H1 (cell line): ENCODE measurements around the gene SLC4A7. TPM values are rescaled to one million over a fixed set of nuclear protein-coding genes. Genes with fewer than 3 reads are reported as not detected.

Source experiments
- CTCF ChIA-PET: fragments of 300-600 bp; sonication (Branson Sonifier 250); formaldehyde crosslinking; loops from one replicate; lab custom pipeline; 2021; ENCODE audit not compliant: partially characterized antibody; lab: Charles Lee
- POLR2A ChIA-PET: fragments of 300-600 bp; sonication (Branson Sonifier 250); formaldehyde crosslinking; loops from one replicate; lab custom pipeline; 2021; ENCODE audit warnings: inconsistent platforms; ENCODE audit not compliant: partially characterized antibody; lab: Charles Lee
- DNase-seq, 2 experiments: peaks; one replicate each; pipeline versions ENCODE4 v3.0.0 to v3.0.0-alpha.2; 2010 to 2022; ENCODE audit warnings: low spot score in 2 of 2, low read depth in 1 of 2, mixed read lengths in 1 of 2
- FAIRE-seq: peaks from 2 replicates; lab custom pipeline; 2011; peaks lifted over from hg19 to GRCh38; lab: Jason Lieb, UNC
- H2AFZ ChIP-seq: 2 replicates; pipeline ENCODE4 v1.8.1; 2012; ENCODE audit warnings: low read length, inconsistent platforms
- H2AK5ac ChIP-seq: 2 replicates; pipeline ENCODE4 v1.6.1; 2013; ENCODE audit warnings: low read depth, low read length
- H2BK120ac ChIP-seq: replicated peaks from 2 replicates; pipeline ENCODE3; 2013; ENCODE audit warnings: low read depth, low read length, inconsistent platforms
- H2BK12ac ChIP-seq: 2 replicates; pipeline ENCODE4 v1.6.1; 2013; ENCODE audit warnings: low read depth, low read length
- H2BK15ac ChIP-seq: 2 replicates; pipeline ENCODE4 v1.6.1; 2013; ENCODE audit warnings: low read length
- H2BK20ac ChIP-seq: 2 replicates; pipeline ENCODE4 v1.6.1; 2013; ENCODE audit warnings: low read length
- H2BK5ac ChIP-seq: 2 replicates; pipeline ENCODE4 v1.6.1; 2013; ENCODE audit warnings: low read depth, low read length
- H3K14ac ChIP-seq: 2 replicates; pipeline ENCODE4 v1.6.1; 2013; ENCODE audit warnings: inconsistent platforms; ENCODE audit not compliant: insufficient read length
- H3K18ac ChIP-seq: 2 replicates; pipeline ENCODE4 v1.6.1; 2013; ENCODE audit warnings: low read length; ENCODE audit errors: extremely low read depth
- H3K23ac ChIP-seq: 2 replicates; pipeline ENCODE4 v1.6.1; 2013; ENCODE audit warnings: inconsistent platforms; ENCODE audit not compliant: insufficient read length
- H3K23me2 ChIP-seq: 2 replicates; pipeline ENCODE4 v1.6.1; 2013; ENCODE audit warnings: low read depth, low read length
- H3K27ac ChIP-seq: 2 replicates; pipeline ENCODE4 v1.6.1; 2011; ENCODE audit warnings: low read depth, low read length, inconsistent platforms
- H3K27me3 ChIP-seq, 4 experiments: replicated peaks in 1 of 4; 1 replicate in 1 of 4; 2 replicates in 3 of 4; pipeline versions ENCODE4 v1.6.1 to v1.8.1; 2011 to 2013; ENCODE audit warnings: low read length in 3 of 4, mild to moderate bottlenecking in 3 of 4, inconsistent platforms in 2 of 4, mixed read lengths in 2 of 4, moderate library complexity in 1 of 4; ENCODE audit not compliant: control insufficient read depth in 3 of 4, insufficient read depth in 3 of 4; ENCODE audit errors: extremely low read depth in 1 of 4
- H3K36me3 ChIP-seq, 4 experiments: 2 replicates each; pipeline versions ENCODE4 v1.6.1 to v1.8.1; 2011 to 2013; ENCODE audit warnings: mild to moderate bottlenecking in 4 of 4, low read length in 3 of 4, moderate library complexity in 2 of 4, control low read depth in 1 of 4, inconsistent platforms in 1 of 4; ENCODE audit not compliant: insufficient read depth in 4 of 4, control insufficient read depth in 2 of 4
- H3K4ac ChIP-seq: replicated peaks from 2 replicates; pipeline ENCODE3; 2013; ENCODE audit warnings: low read length, low read depth, mixed read lengths, inconsistent platforms; ENCODE audit not compliant: insufficient read length
- H3K4me1 ChIP-seq, 4 experiments: replicated peaks in 1 of 4; 1 replicate in 1 of 4; 2 replicates in 3 of 4; pipeline versions ENCODE4 v1.6.1 to v1.8.1; 2011 to 2013; ENCODE audit warnings: low read length in 3 of 4, inconsistent platforms in 2 of 4, mixed read lengths in 1 of 4; ENCODE audit not compliant: insufficient read depth in 4 of 4, control insufficient read depth in 3 of 4
- H3K4me2 ChIP-seq, 2 experiments: 2 replicates each; pipeline versions ENCODE4 v1.6.1 to v1.8.1; 2011 to 2013; ENCODE audit warnings: low read depth in 2 of 2, low read length in 2 of 2, control low read depth in 1 of 2, inconsistent platforms in 1 of 2, mild to moderate bottlenecking in 1 of 2; ENCODE audit not compliant: insufficient read depth in 1 of 2
- H3K4me3 ChIP-seq, 4 experiments: fragments of 200-600, 300-600 bp in 1 of 4; sonication (generic), shearing (Covaris generic), sonication (Bioruptor Twin) in 1 of 4; 2 replicates each; pipeline versions ENCODE4 v1.5.1 to v1.8.1; 2011 to 2016; ENCODE audit warnings: low read length in 4 of 4, low read depth in 3 of 4, control low read depth in 2 of 4, inconsistent platforms in 2 of 4, mild to moderate bottlenecking in 2 of 4, mixed read lengths in 1 of 4, moderate library complexity in 1 of 4; ENCODE audit not compliant: insufficient read depth in 2 of 4; ENCODE audit errors: extremely low read depth in 1 of 4
- H3K56ac ChIP-seq: replicated peaks from 2 replicates; pipeline ENCODE3; 2013; ENCODE audit warnings: low read depth, mild to moderate bottlenecking, mixed read lengths, low read length, inconsistent platforms; ENCODE audit not compliant: insufficient read length
- H3K79me1 ChIP-seq: 2 replicates; pipeline ENCODE4 v1.6.1; 2013; ENCODE audit warnings: low read depth, low read length, control low read depth
- H3K79me2 ChIP-seq, 2 experiments: 2 replicates each; pipeline versions ENCODE4 v1.6.1 to v1.8.1; 2012 to 2013; ENCODE audit warnings: low read length in 2 of 2, mild to moderate bottlenecking in 2 of 2, inconsistent platforms in 1 of 2; ENCODE audit not compliant: insufficient read depth in 2 of 2, control insufficient read depth in 1 of 2
- H3K9ac ChIP-seq, 4 experiments: replicated peaks in 1 of 4; 1 replicate in 1 of 4; 2 replicates in 3 of 4; pipeline versions ENCODE4 v1.6.1 to v1.8.1; 2011 to 2013; ENCODE audit warnings: low read depth in 3 of 4, low read length in 3 of 4, control low read depth in 2 of 4, mild to moderate bottlenecking in 2 of 4, moderate library complexity in 2 of 4, inconsistent platforms in 1 of 4; ENCODE audit errors: extremely low read depth in 1 of 4
- H3K9me3 ChIP-seq, 2 experiments: 2 replicates each; pipeline versions ENCODE4 v1.6.1 to v1.8.1; 2012 to 2013; ENCODE audit warnings: mild to moderate bottlenecking in 2 of 2, moderate library complexity in 2 of 2, control low read depth in 1 of 2, inconsistent platforms in 1 of 2, low read depth in 1 of 2, low read length in 1 of 2, mixed read lengths in 1 of 2; ENCODE audit not compliant: insufficient read depth in 2 of 2
- H4K20me1 ChIP-seq, 2 experiments: replicated peaks in 1 of 2; 2 replicates each; pipeline versions ENCODE3 to v1.8.1; 2011 to 2013; ENCODE audit warnings: inconsistent platforms in 2 of 2, low read length in 2 of 2, mild to moderate bottlenecking in 1 of 2; ENCODE audit not compliant: insufficient read depth in 2 of 2, control insufficient read depth in 1 of 2
- H4K5ac ChIP-seq: 2 replicates; pipeline ENCODE4 v1.6.1; 2013; ENCODE audit warnings: low read length, low read depth, mixed read lengths, inconsistent platforms; ENCODE audit not compliant: insufficient read length
- H4K8ac ChIP-seq: 2 replicates; pipeline ENCODE4 v1.8.0; 2013; ENCODE audit warnings: mild to moderate bottlenecking, moderate library complexity, low read length, inconsistent platforms; ENCODE audit not compliant: insufficient read depth; ENCODE audit errors: extremely low read depth
- H4K91ac ChIP-seq: replicated peaks from 2 replicates; pipeline ENCODE3; 2013; ENCODE audit warnings: low read length, mixed read lengths, inconsistent platforms; ENCODE audit not compliant: insufficient read length
- EGR1 ChIP-seq: IDR thresholded peaks from 2 replicates; pipeline ENCODE4 v1.6.1; 2011; ENCODE audit warnings: low read depth, low read length, borderline replicate concordance
- EP300 ChIP-seq, 2 experiments: IDR thresholded peaks; 1 replicate in 1 of 2; 2 replicates in 1 of 2; pipeline ENCODE4 v1.6.1; 2011 to 2012; ENCODE audit warnings: low read depth in 2 of 2, low read length in 2 of 2, mild to moderate bottlenecking in 2 of 2, borderline replicate concordance in 1 of 2, inconsistent platforms in 1 of 2, moderate library complexity in 1 of 2
- EZH2 ChIP-seq: fragments of 200-600 bp; sonication (generic); IDR thresholded peaks from 2 replicates; pipeline ENCODE4 v1.7.1; 2012; ENCODE audit warnings: low read depth, mild to moderate bottlenecking, moderate library complexity, low read length, inconsistent platforms; ENCODE audit not compliant: severe bottlenecking
- FOSL1 ChIP-seq: IDR thresholded peaks from 2 replicates; pipeline ENCODE4 v1.6.1; 2011; ENCODE audit warnings: mild to moderate bottlenecking, low read depth, low read length, moderate library complexity; ENCODE audit not compliant: insufficient read depth
- JUN ChIP-seq: IDR thresholded peaks from 2 replicates; pipeline ENCODE4 v1.6.1; 2011; ENCODE audit warnings: low read depth, mild to moderate bottlenecking, improper control_type of control experiment, low read length
- KDM1A ChIP-seq: fragments of 200-600, 300-600 bp; sonication (generic); IDR thresholded peaks from 2 replicates; pipeline ENCODE4 v1.7.1; 2016; ENCODE audit warnings: mild to moderate bottlenecking, low read length, borderline replicate concordance
- POLR2A ChIP-seq, 2 experiments: IDR thresholded peaks; 1 replicate in 1 of 2; 2 replicates in 1 of 2; pipeline ENCODE4 v1.6.1; 2011; ENCODE audit warnings: low read depth in 2 of 2, low read length in 2 of 2, mild to moderate bottlenecking in 2 of 2; ENCODE audit errors: control extremely low read depth in 1 of 2
- TBP ChIP-seq: IDR thresholded peaks from 2 replicates; pipeline ENCODE4 v1.6.1; 2011; ENCODE audit warnings: low read depth, low read length, improper control_type of control experiment
- TEAD4 ChIP-seq: IDR thresholded peaks from 2 replicates; pipeline ENCODE4 v1.6.1; 2012; ENCODE audit warnings: low read depth, low read length, inconsistent platforms, mixed read lengths
- WGBS, 2 experiments: shearing (Covaris generic) in 1 of 2; methylation state at CpG; one replicate each; pipeline versions ENCODE4 v1.1.6 to v1.1.7; 2013 to 2015; ENCODE audit warnings: low lambda C conversion rate in 2 of 2, mixed read lengths in 2 of 2, inconsistent platforms in 1 of 2, low coverage in 1 of 2, missing lambda C conversion rate in 1 of 2; ENCODE audit not compliant: insufficient replicate concordance in 2 of 2, insufficient coverage in 1 of 2, insufficient read length in 1 of 2; ENCODE audit errors: extremely low coverage in 1 of 2, missing lambda C conversion rate in 1 of 2; 5-methylcytosine and 5-hydroxymethylcytosine counted together
- polyA plus RNA-seq, 7 experiments: library from polyadenylated mRNA; depleted of rRNA in 3 of 7; stranded (reverse) in 5 of 7; unstranded in 2 of 7; fragments of >200 nt in 5 of 7; fragments of 200-250 nt in 2 of 7; gene quantifications; 1 replicate in 5 of 7; 2 replicates in 1 of 7; 4 replicates in 1 of 7; pipeline versions ENCODE4 v1.2.1 to v1.2.3, GENCODE V29; 2011 to 2013; ENCODE audit warnings: missing spikeins in 2 of 7, mixed read lengths in 2 of 7
- total RNA-seq: library from RNA; stranded (reverse); fragmentation: NEBNext Ultra II Directional; extraction: Animal tissue kit (Norgen Biotek cat#: 25700); gene quantifications from 2 replicates; pipeline ENCODE4 v1.2.1, GENCODE V29; 2021
- TF ChIP-seq, protein P1 (sequence below): IDR thresholded peaks from 2 replicates; pipeline ENCODE4 v1.6.1; 2011; ENCODE audit warnings: low read length, improper control_type of control experiment

SLC4A7 gene
- total and polyA plus RNA-seq, 2 of the 8 experiments (the other 6 are each of a cell fraction or from before 2014, with no cell fraction given), result 14.9 to 70.5 TPM

DNA sequence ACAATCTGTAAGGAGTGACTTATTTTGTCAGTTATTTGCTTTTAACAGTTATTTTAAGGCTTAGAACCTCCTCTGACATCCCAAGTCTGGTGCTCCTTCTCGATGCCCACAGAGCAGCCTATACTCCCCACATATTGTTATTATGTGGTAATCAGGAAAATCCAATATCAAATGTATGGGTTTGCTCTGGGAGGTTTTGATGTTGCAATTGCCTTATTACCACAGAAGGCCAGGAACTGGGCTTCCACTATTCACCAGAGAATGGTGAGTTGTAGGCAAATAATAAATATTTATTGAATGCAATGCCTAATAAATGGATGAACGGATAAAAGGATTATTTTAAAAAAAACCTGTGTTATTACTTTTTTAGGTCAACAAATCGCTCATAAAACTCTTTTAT, 127.2 kb downstream of the SLC4A7 start:
- no peak overlapping the region for H2BK5ac ChIP-seq
- H2BK20ac ChIP-seq, result no peak overlapping the region
- TF ChIP-seq, protein P1, sequence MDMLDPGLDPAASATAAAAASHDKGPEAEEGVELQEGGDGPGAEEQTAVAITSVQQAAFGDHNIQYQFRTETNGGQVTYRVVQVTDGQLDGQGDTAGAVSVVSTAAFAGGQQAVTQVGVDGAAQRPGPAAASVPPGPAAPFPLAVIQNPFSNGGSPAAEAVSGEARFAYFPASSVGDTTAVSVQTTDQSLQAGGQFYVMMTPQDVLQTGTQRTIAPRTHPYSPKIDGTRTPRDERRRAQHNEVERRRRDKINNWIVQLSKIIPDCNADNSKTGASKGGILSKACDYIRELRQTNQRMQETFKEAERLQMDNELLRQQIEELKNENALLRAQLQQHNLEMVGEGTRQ, result no peak
- no peak for TF ChIP-seq POLR2A (IDR thresholded peaks at IDR 0.05; ENCODE audit: control extremely low read depth in 1 of 2, low read depth in 2 of 2, low read length in 2 of 2)
- TF ChIP-seq KDM1A, result no peak
- TF ChIP-seq TEAD4, result no peak
- no peak for TF ChIP-seq EZH2
- no peak for TF ChIP-seq EGR1
- TF ChIP-seq JUN, result no peak
- no peak for TF ChIP-seq EP300 (IDR thresholded peaks at IDR 0.05; ENCODE audit: borderline replicate concordance in 1 of 2, low read depth in 2 of 2, low read length in 2 of 2)
- no peak for TF ChIP-seq FOSL1
- no peak for TF ChIP-seq TBP
- no peak overlapping the region for H3K18ac ChIP-seq
- no peak overlapping the region for H3K14ac ChIP-seq
- no peaks in the 10 kb centered on the region for H3K36me3 ChIP-seq
- no peaks in the 10 kb centered on the region for H4K20me1 ChIP-seq
- no peaks in the 10 kb centered on the region for H3K79me1 ChIP-seq
- no peak overlapping the region for H3K4ac ChIP-seq
- CTCF ChIA-PET, result interaction anchor here (1.0 kb wide), 1 partner anchor 324 kb away, joined by 3 read pairs; no protein-coding TSS in a partner anchor
- peaks cover 0 to 15% (median 9%) of the 10 kb centered on the region in 4 experiments; a peak in 6 of 7 replicates for H3K4me1 ChIP-seq
- no peak overlapping the region for H2BK120ac ChIP-seq
- H4K91ac ChIP-seq, result no peak overlapping the region
- POLR2A ChIA-PET, result no interaction called here
- H2BK12ac ChIP-seq, result no peak overlapping the region
- H3K56ac ChIP-seq, result no peak overlapping the region
- H3K4me2 ChIP-seq, result no peak overlapping the region
- no peak overlapping the region for H3K4me3 ChIP-seq
- no peaks in the 10 kb centered on the region for H3K9me3 ChIP-seq
- no peak overlapping the region for H3K27ac ChIP-seq
- FAIRE-seq (no peak), DNase-seq (no peak)
- H3K79me2 ChIP-seq, result no peaks in the 10 kb centered on the region
- no peak overlapping the region for H2AK5ac ChIP-seq
- H2AFZ ChIP-seq, result no peak overlapping the region
- H3K9ac ChIP-seq, result no peak overlapping the region
- H3K27me3 ChIP-seq, result peaks cover 0 to 1% (median 0%) of the 10 kb centered on the region in 4 experiments; a peak in 1 of 7 replicates
- H3K23me2 ChIP-seq, result no peaks in the 10 kb centered on the region; the same call in 1 of the 2 replicates
- H3K23ac ChIP-seq, result no peak overlapping the region
- WGBS, 2 experiments, result 85% methylated on average over 3 of the region's 3 CpGs; no CpG with 5 or more reads in 1 of the 2 experiments
- H4K8ac ChIP-seq, result no peak overlapping the region
- H2BK15ac ChIP-seq, result no peak overlapping the region
- H4K5ac ChIP-seq, result no peak overlapping the region
